Measurements from ENCODE around the gene ZNF326. TPM values are rescaled to one million over a fixed set of nuclear protein-coding genes. Genes with fewer than 3 reads are reported as not detected.
"Not testable (repeated sequence)": the region's sequence is repeated elsewhere in the genome, so short reads cannot be mapped to it uniquely, and the experiment has no call there.

ZNF326 gene
- total RNA-seq, 1 experiment from 2014 or later, result 19.3 TPM

DNA sequence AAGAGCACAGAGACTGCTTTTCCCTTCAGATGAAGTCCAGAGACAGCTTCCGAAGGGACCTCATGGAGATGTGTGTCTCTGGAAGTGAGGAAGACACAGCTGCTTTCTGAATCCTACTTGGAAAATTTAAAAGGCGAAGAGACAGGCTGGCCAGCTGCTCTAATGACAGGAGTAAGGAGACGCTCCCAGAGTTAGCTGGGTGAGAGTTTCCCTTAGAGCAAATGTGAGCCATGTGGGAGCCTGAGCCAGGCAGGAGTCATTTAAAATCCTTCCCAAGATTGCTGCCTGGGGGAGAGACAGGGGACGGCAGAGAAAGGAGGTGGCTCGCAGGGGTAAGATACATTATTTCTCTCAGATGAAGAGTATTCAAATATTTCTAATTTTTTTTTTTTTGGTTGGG is 53.1 kb downstream of the ZNF326 start:
- BruUV-seq (replicated peaks), result no TSS peak
- intact Hi-C loops (cut with micrococcal nuclease), result loop anchor here (5.0 kb wide), 1 partner anchor 1114 kb away; no protein-coding TSS in a partner anchor

DNA sequence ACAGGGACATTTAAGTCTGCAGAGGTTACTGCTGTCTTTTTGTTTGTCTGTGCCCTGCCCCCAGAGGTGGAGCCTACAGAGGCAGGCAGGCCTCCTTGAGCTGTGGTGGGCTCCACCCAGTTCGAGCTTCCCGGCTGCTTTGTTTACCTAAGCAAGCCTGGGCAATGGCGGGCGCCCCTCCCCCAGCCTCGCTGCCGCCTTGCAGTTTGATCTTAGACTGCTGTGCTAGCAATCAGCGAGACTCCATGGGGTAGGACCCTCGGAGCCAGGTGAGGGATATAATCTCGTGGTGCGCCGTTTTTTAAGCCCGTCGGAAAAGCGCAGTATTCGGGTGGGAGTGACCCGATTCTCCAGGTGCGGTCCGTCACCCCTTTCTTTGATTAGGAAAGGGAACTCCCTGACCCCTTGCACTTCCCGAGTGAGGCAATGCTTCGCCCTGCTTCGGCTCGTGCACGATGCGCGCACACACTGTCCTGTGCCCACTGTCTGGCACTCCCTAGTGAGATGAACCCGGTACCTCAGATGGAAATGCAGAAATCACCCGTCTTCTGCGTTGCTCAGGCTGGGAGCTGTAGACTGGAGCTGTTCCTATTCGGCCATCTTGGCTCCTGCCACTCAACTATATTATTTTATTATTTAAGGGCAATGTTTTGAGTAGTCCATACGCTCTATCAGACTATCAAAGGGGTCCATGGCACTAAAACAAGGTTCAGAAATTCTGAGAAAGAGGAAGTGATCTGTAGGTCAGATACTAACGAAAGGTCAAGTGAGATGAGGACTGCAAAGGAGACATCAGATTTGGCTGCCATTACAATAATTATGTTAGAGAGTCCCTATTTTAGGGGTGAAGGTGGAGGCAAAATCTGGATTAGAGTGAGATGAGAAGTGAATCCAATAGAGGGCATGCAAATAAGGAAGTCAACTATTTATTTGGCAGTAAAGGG is 68.1 kb downstream of the ZNF326 start:
- H3K9me3 ChIP-seq (ENCODE audit: control insufficient read depth in 1 of 2, insufficient read depth in 1 of 2, low read depth in 1 of 2, low read length in 2 of 2); H3K36me3 ChIP-seq (ENCODE audit: control insufficient read depth in 1 of 2, insufficient read depth in 2 of 2, low read length in 2 of 2); BruUV-seq (replicated peaks); H3K4me1 ChIP-seq (ENCODE audit: control insufficient read depth in 1 of 2, insufficient read depth in 2 of 2, low read length in 2 of 2); intact Hi-C loops (cut with micrococcal nuclease); DNase-seq (ENCODE audit: low read depth, low spot score); POLR2A ChIA-PET; H3K4me2 ChIP-seq (ENCODE audit: low read length); H3K27ac ChIP-seq (ENCODE audit: low read depth, low read length); CTCF ChIA-PET; H3K79me2 ChIP-seq (ENCODE audit: insufficient read depth, low read length); H3K4me3 ChIP-seq (replicated peaks in 1 of 2; ENCODE audit: low read depth in 1 of 2, low read length in 2 of 2); RAD21 ChIA-PET (ENCODE audit: low non-redundant PET in 1 of 2, low total read pairs in 2 of 2, uncharacterized antibody in 2 of 2, unreplicated experiment in 2 of 2); H4K20me1 ChIP-seq (ENCODE audit: insufficient read depth); H2AFZ ChIP-seq (ENCODE audit: low read depth, low read length, poor library complexity, severe bottlenecking); H3K9ac ChIP-seq (ENCODE audit: low read length); H3K9me2 ChIP-seq (ENCODE audit: insufficient read depth); ATAC-seq: not testable (repeated sequence)
- H3K27me3 ChIP-seq (ENCODE audit: insufficient read depth, low read length), result peaks cover 33% of the 10 kb centered on the region

More for the DNA sequence above, 53.1 kb downstream of the ZNF326 start:
- Histone ChIP-seq H2AFZ (ENCODE audit: low read depth, low read length, poor library complexity, severe bottlenecking) (no peak overlapping the region), H3K36me3 (ENCODE audit: control insufficient read depth in 1 of 2, insufficient read depth in 2 of 2, low read length in 2 of 2) (no peaks in the 10 kb centered on the region), H3K9me3 (ENCODE audit: control insufficient read depth in 1 of 2, insufficient read depth in 1 of 2, low read depth in 1 of 2, low read length in 2 of 2) (no peaks in the 10 kb centered on the region), H3K4me2 (ENCODE audit: low read length) (no peak overlapping the region), H3K9me2 (ENCODE audit: insufficient read depth) (no peaks in the 10 kb centered on the region), H3K4me3 (replicated peaks in 1 of 2; ENCODE audit: low read depth in 1 of 2, low read length in 2 of 2) (no peak overlapping the region), H3K9ac (ENCODE audit: low read length) (no peak overlapping the region), H4K20me1 (ENCODE audit: insufficient read depth) (no peaks in the 10 kb centered on the region), H3K79me2 (ENCODE audit: insufficient read depth, low read length) (no peaks in the 10 kb centered on the region), H3K27ac (ENCODE audit: low read depth, low read length) (no peak overlapping the region), H3K4me1 (ENCODE audit: control insufficient read depth in 1 of 2, insufficient read depth in 2 of 2, low read length in 2 of 2) (no peaks in the 10 kb centered on the region), H3K27me3 (ENCODE audit: insufficient read depth, low read length) (no peaks in the 10 kb centered on the region)
- DNase-seq (ENCODE audit: low read depth, low spot score), result no peak
- ChIA-PET CTCF (no interaction called here), POLR2A (no interaction called here), RAD21 (ENCODE audit: low non-redundant PET in 1 of 2, low total read pairs in 2 of 2, uncharacterized antibody in 2 of 2, unreplicated experiment in 2 of 2) (no interaction called here)
- no peak for ATAC-seq
- TF ChIP-seq RAD21 (IDR thresholded peaks at IDR 0.05; ENCODE audit: low read depth), result no peak
- no peak for TF ChIP-seq ZNF274 (IDR thresholded peaks at IDR 0.05; ENCODE audit: low read depth, low read length)

DNA sequence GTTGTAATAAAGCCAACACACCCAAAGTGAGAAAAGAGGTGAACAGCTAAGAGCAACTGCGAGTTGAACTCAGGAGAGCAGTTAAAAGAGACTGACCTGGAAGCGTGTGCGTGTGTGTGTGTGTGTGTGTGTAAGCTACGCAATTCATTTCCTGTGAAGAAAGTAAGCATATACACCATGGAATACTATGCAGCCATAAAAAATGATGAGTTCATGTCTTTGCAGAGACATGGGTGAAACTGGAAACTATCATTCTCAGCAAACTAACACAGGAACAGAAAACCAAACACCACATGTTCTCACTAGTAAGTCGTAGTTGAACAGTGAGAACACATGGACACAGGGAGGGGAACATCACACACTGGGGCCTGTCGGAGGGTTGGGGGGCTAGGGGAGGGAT is 69.2 kb downstream of the ZNF326 start:
- H3K9me2 ChIP-seq (ENCODE audit: insufficient read depth); H3K4me2 ChIP-seq (ENCODE audit: low read length); RAD21 ChIA-PET (ENCODE audit: low non-redundant PET in 1 of 2, low total read pairs in 2 of 2, uncharacterized antibody in 2 of 2, unreplicated experiment in 2 of 2); POLR2A ChIA-PET; H3K4me1 ChIP-seq (ENCODE audit: control insufficient read depth in 1 of 2, insufficient read depth in 2 of 2, low read length in 2 of 2); BruUV-seq (replicated peaks); ATAC-seq; H3K36me3 ChIP-seq (ENCODE audit: control insufficient read depth in 1 of 2, insufficient read depth in 2 of 2, low read length in 2 of 2); H3K9me3 ChIP-seq (ENCODE audit: control insufficient read depth in 1 of 2, insufficient read depth in 1 of 2, low read depth in 1 of 2, low read length in 2 of 2); H4K20me1 ChIP-seq (ENCODE audit: insufficient read depth); H3K4me3 ChIP-seq (replicated peaks in 1 of 2; ENCODE audit: low read depth in 1 of 2, low read length in 2 of 2); CTCF ChIA-PET; intact Hi-C loops (cut with micrococcal nuclease); DNase-seq (ENCODE audit: low read depth, low spot score); H3K9ac ChIP-seq (ENCODE audit: low read length); H2AFZ ChIP-seq (ENCODE audit: low read depth, low read length, poor library complexity, severe bottlenecking); H3K27ac ChIP-seq (ENCODE audit: low read depth, low read length); H3K79me2 ChIP-seq (ENCODE audit: insufficient read depth, low read length): not testable (repeated sequence)
- peaks cover 39% of the 10 kb centered on the region for H3K27me3 ChIP-seq (ENCODE audit: insufficient read depth, low read length)

All from HCT116 (cell line).